ENCODE data around the gene NUP188.
A peak's percentile ranks its signal among the peaks of the same experiment; 100 is the strongest.

NUP188 gene

DNA sequence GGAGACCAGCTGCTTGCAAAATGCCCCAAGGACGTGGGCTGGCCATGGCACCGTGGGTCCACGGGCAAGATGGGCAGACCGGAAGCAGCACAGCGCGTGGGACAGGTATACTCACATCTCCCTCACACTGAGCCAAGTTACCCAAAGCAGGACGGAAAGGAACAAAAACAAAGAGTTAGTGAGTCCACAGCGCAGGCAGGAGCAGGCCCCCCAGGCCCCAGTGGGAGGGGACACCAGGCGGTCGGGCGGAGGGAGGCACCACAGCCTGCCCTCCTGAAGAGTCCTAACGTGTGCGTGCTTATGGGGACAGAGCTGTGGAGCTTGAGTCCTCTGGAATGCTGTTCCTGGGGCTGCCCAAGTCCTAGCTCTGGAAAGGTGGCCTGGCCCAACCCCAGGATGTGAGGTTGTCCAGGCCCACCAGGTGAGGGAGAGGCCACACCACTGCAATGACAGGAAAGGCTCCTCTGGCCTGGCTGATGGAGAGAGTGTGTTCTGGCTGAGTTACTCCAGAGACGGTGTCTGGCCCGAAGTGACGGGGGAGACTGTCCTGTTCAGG, 65.5 kb downstream of the NUP188 start:
- TF ChIP-seq, protein P1, sequence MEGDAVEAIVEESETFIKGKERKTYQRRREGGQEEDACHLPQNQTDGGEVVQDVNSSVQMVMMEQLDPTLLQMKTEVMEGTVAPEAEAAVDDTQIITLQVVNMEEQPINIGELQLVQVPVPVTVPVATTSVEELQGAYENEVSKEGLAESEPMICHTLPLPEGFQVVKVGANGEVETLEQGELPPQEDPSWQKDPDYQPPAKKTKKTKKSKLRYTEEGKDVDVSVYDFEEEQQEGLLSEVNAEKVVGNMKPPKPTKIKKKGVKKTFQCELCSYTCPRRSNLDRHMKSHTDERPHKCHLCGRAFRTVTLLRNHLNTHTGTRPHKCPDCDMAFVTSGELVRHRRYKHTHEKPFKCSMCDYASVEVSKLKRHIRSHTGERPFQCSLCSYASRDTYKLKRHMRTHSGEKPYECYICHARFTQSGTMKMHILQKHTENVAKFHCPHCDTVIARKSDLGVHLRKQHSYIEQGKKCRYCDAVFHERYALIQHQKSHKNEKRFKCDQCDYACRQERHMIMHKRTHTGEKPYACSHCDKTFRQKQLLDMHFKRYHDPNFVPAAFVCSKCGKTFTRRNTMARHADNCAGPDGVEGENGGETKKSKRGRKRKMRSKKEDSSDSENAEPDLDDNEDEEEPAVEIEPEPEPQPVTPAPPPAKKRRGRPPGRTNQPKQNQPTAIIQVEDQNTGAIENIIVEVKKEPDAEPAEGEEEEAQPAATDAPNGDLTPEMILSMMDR (IDR thresholded peaks at IDR 0.05; ENCODE audit: control extremely low read depth, extremely low read depth, low read depth, missing control alignments) = no peak
- ChIA-PET POLR2A (no interaction called here), CTCF (interaction anchor here (0.7 kb wide), 1 partner anchor 13 kb away, joined by 3 read pairs; no protein-coding TSS in a partner anchor)

DNA sequence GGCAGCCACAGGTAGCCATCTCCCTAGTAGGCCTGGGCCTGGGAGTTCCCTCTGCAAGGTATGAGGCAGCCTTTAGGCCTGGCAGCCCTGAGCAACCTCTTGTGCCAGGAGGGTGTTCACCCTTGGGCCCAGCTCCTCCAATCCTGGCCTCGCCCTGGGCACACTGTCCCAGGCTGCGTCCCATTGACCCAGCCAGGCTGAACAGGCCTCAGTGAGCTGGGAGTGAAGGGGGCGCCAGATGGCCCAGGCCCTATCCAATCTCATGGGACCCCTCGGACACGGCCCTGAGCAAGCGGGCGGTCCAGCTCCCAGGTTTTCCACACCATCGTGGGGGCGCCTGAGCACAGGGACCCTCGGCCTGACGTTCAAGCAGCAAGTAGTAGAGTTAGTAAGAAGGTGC, 66.2 kb downstream of the NUP188 start:
- ChIA-PET CTCF (interaction anchor here (0.7 kb wide), 1 partner anchor 12 kb away, joined by 3 read pairs; no protein-coding TSS in a partner anchor), POLR2A (no interaction called here)
- TF ChIP-seq, protein P1 (IDR thresholded peaks at IDR 0.05; ENCODE audit: control extremely low read depth, extremely low read depth, low read depth, missing control alignments) = no peak
- DNase-seq (ENCODE audit: extremely low spot score) = no peak

More for the DNA sequence above, 65.5 kb downstream of the NUP188 start:
- no peak for DNase-seq (ENCODE audit: extremely low spot score)

DNA sequence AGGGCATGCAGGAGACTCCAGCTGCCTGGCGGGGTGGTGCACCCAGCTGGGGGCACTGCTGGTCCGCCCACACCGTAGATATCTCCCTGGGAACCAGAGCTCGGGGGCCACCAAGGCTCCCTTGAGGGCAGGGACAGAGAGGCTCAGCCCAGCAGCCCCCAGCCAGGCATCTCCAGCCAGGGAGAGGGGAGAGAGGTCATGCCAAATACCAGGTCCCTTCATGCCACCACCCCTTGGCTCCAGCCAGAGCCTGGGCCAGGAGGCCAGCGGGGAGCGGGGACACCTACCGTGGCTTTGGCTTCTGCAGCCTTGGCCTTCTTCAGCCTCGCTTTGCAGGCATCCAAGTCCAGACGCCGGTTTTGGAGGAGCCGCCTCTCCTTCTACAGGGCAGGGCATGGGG, 66.6 kb downstream of the NUP188 start:
- no peak for DNase-seq (ENCODE audit: extremely low spot score)
- CTCF ChIA-PET = no interaction called here
- POLR2A ChIA-PET = no interaction called here
- TF ChIP-seq, protein P1 (IDR thresholded peaks at IDR 0.05; ENCODE audit: control extremely low read depth, extremely low read depth, low read depth, missing control alignments) = no peak

DNA sequence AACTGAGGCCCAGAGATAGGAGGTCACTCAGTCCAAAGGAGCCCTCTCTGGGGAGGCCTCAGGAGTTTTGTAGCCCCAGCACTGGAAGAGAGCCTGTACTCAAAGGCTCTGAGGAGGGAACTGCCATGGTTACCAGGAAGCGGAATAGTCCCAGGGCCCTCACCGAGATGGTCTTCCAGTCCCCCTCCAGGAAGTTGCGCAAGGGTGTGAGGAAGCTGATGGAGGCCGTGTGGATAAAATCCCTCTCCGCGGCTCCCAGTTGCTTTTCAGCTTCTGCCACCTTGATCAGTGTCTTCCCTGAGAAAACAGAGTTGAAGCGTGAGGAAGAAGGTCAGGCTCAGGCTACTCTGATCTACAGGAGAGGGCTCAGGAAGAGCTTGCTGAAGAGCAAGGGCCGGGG, 67.1 kb downstream of the NUP188 start:
- TF ChIP-seq, protein P1 (IDR thresholded peaks at IDR 0.05; ENCODE audit: control extremely low read depth, extremely low read depth, low read depth, missing control alignments) = no peak
- POLR2A ChIA-PET = no interaction called here
- CTCF ChIA-PET = no interaction called here
- DNase-seq (ENCODE audit: extremely low spot score) = no peak

DNA sequence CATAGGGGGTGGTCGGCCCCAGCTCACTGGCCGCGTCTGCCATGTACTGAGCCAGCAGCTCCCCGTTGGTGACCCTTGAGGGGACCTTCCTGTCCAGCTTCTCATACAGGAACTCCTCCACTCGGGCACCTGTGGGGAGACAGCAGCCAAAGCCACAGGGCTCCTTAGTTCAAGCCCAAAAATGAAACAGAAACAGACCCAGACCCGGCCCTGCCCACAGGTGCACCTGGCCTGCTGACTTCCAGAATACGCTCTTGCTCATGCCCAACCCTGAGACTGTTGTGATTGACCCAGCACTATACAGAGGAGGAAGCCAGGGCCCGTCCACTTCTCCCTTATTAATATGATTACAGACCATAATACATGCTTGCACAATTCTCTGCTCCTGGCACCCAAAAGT, 73.6 kb downstream of the NUP188 start:
- DNase-seq (ENCODE audit: extremely low spot score) = peak; percentile 69
- ChIA-PET POLR2A (interaction anchor here (0.6 kb wide), 1 partner anchor 28 kb away, joined by 4 read pairs; no protein-coding TSS in a partner anchor), CTCF (interaction anchor here (2.0 to 3.1 kb wide), 2 partner anchors 9 to 12 kb away, joined by 6 to 22 read pairs; no protein-coding TSS in a partner anchor)
- TF ChIP-seq, protein P1 (IDR thresholded peaks at IDR 0.05; ENCODE audit: control extremely low read depth, extremely low read depth, low read depth, missing control alignments) = no peak

DNA sequence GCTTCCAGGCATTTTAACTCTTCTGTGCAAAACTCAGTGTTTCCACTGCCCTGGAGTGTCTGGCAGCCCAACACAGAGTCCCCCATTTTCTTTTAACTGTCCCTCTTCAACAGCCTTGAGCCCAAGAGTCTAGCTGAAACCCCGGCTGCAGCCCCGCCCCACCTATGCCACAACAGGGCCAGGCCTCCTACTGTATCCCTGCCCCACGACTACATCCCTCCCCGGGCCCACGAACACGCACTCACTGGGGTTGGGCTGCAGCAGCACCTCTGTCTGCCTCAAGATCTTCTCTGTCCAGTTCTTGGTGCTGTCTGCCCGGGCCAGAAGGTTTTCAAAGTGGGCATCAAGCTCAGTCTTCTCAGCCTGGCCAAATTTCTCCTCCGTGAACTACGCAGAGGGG, 74.5 kb downstream of the NUP188 start:
- no peak for DNase-seq (ENCODE audit: extremely low spot score)
- TF ChIP-seq, protein P1 (IDR thresholded peaks at IDR 0.05; ENCODE audit: control extremely low read depth, extremely low read depth, low read depth, missing control alignments) = no peak
- ChIA-PET CTCF (interaction anchor here (1.1 to 2.1 kb wide), 5 partner anchors 8 to 46 kb away, joined by 3 to 11 read pairs (median 4); no protein-coding TSS in a partner anchor), POLR2A (no interaction called here)

Data from GM10248 (cell line).